GM19351 (cell line): Measurements from ENCODE around the gene CHCHD4.
"Not testable (repeated sequence)": the region's sequence is repeated elsewhere in the genome, so short reads cannot be mapped to it uniquely, and the experiment has no call there.

Experiments used
- ATAC-seq: cut with Tn5 transposase; IDR thresholded peaks from one replicate; pipeline ENCODE4 v1.9.1; 2021; ENCODE audit warnings: mild to moderate bottlenecking, moderate library complexity; ENCODE audit not compliant: unreplicated experiment

Gene CHCHD4

GRCh38 chr3:14120921-14121448, 3.7 kb downstream of the CHCHD4 start:
- ATAC-seq: not testable (repeated sequence)

DNA sequence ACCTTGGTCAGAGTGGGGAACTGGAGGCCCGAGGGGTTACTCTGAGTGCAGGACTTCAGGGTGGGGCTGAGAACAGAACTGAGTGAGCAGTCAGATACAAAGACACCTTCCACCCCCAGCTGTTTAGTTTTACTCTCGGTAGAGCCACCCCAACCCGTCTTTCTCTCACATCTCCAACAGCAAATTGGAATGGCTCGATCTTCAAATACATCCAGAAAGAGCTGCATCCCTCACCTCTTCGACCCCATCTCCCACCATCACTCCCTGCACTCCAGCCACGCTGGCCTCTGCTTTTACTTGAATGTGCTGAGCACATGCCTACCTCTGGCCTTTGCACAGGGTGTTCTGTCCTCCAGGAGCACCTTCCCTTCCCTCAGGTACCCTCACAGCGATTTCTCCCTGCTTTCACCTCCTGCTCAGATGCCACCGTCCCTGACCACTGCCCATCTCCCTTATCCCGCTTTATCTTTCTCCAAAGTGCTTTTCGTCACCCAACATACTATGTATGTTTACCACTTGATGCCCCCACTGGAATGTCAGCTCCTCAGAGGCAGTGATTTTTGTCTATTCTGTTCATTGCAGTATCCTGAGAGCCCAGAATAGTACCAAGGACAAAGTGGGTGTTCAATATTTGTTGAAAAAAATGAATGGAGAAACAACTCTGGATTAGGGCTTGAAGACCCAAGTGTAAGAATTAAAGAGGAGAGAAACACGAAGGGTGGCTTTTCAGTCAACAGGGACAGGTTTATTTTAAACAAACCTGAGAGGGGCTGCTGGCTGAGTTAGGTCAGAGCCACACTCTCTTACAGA, 4.4 kb downstream of the CHCHD4 start:
- no peak for ATAC-seq

DNA sequence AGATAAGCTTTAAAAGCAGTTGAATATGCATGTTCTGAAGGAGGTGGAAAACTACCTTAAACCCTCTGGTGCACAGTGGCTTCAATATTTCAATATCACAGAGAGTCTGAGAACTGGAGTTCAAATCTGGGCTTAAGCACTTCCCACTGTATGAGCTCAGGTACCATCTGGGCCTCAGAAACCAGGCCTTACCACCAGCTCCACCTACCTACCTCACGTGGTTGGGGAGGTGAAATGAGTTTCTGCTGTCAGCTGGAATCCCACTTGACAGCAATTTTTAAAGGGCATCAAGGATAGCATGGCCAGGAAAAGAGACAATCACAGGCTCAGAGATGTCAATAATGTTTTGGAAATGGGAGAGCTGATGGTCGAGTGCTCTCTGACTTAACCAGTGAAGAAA, 5.0 kb downstream of the CHCHD4 start:
- no peak for ATAC-seq

GRCh38 chr3:14118400-14119381, 6.0 kb downstream of the CHCHD4 start:
- ATAC-seq: no peak

- no peak for ATAC-seq
These were observed 6.9 kb downstream of the CHCHD4 start for GRCh38 chr3:14117468-14118399.

DNA sequence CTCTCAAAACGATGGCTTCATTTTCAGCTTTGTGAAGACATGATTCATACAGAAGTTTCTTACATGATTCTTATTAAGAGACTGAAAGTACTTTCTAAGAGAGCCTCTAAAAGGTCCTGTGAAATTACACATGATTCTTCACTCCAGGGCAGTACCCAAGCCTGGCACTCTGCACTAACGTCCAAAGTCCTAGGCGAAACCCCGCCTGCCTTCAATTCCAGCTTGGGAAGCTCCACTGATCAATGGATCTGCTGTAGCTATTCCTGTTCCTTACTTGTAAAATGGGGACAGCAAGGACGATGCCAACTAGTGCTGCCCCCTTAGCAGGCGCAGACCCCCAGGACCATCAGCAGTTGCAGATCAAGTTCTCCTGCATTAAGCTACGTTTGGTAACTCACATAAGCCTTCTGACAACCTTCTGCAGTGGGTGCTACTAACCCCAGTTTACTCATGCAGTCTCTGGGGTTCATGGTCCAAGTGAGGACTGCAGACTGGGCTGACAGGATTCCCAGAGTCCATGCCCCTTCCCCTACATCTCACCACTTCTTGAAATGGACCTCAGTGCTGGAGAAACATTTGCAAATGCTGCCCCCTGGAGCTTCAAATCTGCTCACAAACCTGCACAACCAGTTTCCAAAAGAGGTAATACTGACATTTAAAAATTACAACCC, 10.6 kb downstream of the CHCHD4 start:
- ATAC-seq: no peak

DNA sequence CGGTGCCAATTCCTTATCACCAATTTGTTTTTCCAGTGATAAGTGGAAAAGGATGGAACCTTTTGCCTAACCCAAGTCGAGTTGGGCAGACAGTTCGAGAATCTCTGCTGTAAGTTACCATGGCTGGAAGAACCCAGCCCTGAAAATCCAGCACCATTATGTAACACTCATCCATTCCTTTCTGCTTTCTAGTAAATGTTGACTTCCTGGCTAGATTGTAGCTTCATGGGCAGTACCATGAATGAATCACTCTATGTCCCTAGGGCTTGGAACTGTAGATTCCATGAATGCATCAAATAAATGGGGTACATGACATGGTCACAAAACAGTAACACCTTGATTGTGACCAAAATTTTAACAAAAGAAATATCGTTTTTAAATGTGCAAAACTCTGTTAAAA, 14.0 kb downstream of the CHCHD4 start:
- no peak for ATAC-seq

GRCh38 chr3:14109821-14110220, 14.8 kb downstream of the CHCHD4 start:
- not testable (repeated sequence) for ATAC-seq

DNA sequence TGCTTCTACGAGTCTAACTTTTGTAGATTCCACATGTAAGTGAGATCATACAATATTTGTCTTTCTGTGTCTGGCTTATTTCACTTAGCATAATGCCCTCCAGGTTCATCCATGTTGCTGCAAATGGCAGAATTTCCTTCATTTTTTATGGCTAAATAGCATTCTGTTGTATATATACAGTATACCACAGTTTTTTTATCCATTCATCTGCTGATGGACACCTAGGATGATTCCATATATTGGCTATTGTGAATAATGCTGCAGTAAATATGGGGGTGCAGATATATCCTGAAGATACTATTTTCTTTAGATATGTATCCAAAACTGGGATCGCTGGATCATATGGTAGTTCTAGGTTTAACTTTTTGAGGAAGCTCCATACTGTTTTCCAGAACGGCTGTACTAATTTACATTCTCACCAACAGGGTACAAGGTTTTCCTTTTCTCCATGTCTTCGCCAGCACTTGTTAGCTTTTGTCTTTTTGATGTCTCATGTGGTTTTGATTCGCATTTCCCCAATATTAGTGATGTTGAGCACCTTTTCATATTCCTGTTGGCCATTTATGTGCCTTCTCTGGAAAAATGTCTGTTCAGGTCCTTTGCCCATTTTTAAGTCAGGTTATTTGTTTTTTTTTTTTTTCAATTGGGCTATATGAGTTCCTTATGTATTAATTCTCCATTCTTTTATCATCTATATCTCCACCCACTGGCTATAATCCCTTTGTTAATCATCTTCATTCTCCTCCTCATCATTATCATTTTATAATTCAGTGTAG, 26.9 kb downstream of the CHCHD4 start:
- no peak for ATAC-seq

DNA sequence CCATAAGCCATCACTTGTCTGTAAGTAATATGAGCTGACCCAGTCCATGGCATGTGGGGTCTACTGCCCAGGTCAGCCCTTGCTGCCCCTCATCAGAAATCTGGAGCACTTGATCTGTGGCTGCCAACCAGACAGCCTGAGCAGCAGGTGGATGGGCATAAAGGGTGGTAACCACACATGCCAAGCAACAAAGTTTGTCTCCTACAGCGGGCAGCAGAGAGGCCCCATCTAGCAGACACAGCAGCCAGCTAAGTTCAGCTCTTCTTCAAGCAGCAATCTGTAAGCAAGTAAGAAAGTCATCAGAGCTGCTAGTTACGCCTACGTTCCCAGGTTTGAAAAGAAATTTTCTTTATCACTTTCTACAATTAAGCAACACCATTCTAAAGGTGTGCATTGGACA, 27.9 kb downstream of the CHCHD4 start:
- ATAC-seq: no peak

DNA sequence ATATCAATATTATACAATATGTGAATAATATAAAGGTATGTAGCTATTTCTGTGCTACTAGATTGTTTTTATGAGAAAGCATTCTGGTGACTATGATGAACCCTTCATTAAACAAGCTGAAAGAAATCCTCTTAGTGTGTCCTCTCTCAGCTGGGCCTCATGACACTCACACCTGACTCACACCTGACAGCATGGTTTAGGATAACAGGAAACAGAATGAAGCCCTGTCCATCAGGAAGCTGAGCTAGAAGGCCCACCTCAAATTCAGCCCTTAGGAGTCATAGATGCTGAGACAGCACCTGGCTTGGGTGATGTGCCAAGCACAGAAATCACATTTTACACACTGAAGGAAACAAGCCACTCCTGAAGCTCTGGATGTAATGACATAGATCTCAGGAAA, 30.8 kb downstream of the CHCHD4 start:
- ATAC-seq: no peak

DNA sequence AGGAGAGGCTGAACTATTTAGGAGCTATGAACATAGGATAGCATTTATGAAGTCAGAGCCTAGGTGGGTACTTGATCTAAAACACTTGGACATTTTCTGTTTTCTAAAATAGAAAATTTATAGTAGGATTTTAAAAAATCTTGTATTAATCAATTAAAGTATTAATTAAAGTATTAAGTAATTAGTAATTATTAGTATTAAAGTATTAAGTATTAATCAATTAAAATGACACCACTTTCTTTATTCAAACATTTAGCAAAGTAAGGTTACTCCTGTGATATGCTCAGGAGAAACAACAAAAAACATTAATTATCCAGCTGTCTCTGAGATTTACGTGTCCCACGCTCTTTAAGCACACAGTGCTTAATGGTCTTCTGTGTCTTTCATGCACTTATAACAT, 32.2 kb downstream of the CHCHD4 start:
- ATAC-seq: no peak

- ATAC-seq: not testable (repeated sequence)
These were observed 32.7 kb downstream of the CHCHD4 start for GRCh38 chr3:14091959-14092358.

DNA sequence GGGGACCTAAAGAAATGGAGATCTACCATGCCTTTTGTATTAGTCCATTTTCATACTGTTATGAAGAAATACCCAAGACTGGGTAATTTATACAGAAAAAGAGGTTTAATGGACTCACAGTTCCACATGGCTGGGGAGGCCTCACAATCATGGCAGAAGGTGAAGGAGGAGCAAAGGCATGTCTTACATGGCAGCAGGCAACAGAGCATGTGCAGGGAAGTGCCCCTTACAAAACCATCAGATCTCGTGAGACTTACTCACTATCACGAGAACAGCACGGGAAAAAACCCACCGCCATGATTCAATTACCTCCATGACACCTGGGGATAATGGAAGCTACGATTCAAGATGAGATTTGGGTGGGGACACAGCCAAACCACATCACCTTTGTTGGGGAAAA, 37.2 kb downstream of the CHCHD4 start:
- ATAC-seq: not testable (repeated sequence)

GRCh38 chr3:14082108-14082657, 42.5 kb downstream of the CHCHD4 start:
- no peak for ATAC-seq

DNA sequence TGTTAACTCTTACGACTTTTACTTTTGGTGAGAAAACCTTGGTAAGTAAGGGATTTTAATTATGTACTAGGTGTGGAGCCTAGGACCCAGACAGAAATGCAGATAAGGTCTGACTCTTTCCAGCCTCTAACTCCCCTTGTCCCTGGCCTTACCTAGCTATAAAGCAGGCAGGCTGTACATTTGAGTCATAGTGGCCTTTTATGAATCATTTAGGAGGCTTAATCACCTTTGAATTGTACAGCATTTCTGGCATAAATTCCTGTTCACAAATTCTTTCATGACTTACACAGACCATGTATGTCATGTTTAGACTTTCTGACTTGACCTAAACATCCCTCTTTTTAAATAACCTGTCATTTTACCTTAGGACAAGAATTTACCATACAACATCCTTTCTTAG, 47.4 kb downstream of the CHCHD4 start:
- ATAC-seq: no peak

DNA sequence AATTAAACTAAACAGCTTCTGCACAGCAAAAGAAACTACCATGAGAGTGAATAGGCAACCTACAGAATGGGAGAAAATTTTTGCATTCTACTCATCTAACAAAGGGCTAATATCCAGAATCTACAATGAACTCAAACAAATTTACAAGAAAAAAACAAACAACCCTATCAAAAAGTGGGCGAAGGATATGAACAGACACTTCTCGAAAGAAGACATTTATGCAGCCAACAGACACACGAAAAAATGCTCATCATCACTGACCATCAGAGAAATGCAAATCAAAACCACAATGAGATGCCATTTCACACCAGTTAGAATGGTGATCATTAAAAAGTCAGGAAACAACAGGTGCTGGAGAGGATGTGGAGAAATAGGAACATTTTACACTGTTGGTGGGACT, 49.4 kb downstream of the CHCHD4 start:
- ATAC-seq: not testable (repeated sequence)

DNA sequence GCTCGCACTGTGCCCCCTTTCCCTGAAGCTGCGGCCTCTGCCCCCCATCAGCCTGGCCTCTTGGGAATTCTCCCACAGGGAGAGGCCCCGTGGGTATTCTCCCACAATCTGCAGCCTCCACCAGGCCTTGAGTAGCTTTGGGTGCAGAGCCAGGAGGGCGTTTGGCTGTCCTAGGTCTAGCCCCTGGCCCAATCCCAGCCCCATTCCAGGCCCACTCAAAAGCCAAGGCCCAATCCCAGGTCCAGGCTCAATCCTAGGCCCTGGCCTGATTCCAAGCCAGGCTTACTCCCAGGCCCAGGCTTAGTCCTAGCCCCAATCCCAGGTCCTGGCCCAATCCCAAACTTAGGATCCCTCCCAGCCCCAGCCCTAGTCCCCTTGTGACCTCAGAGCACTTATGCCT, 59.8 kb downstream of the CHCHD4 start:
- no peak for ATAC-seq

GRCh38 chr3:14063152-14063551, 61.5 kb downstream of the CHCHD4 start:
- no peak for ATAC-seq
